OCI-LY1 (cell line): ENCODE measurements around the gene KCNJ14.

Experiments
- EZH2 ChIP-seq: fragments of 200-600 bp; sonication (generic), shearing (Covaris generic); IDR thresholded peaks from 2 replicates; pipeline ENCODE4 v1.8.0; 2017; ENCODE audit warnings: borderline replicate concordance, mixed run types, mild to moderate bottlenecking, antibody characterized with exemption, low read length, moderate library complexity, mixed read lengths
- TF ChIP-seq, protein P1 (sequence below): fragments of 200-600 bp; sonication (generic), shearing (Covaris generic); IDR thresholded peaks from 2 replicates; pipeline ENCODE4 v1.5.1; 2017; ENCODE audit warnings: mild to moderate bottlenecking, antibody characterized with exemption, low read length, moderate library complexity, mixed read lengths

DNA sequence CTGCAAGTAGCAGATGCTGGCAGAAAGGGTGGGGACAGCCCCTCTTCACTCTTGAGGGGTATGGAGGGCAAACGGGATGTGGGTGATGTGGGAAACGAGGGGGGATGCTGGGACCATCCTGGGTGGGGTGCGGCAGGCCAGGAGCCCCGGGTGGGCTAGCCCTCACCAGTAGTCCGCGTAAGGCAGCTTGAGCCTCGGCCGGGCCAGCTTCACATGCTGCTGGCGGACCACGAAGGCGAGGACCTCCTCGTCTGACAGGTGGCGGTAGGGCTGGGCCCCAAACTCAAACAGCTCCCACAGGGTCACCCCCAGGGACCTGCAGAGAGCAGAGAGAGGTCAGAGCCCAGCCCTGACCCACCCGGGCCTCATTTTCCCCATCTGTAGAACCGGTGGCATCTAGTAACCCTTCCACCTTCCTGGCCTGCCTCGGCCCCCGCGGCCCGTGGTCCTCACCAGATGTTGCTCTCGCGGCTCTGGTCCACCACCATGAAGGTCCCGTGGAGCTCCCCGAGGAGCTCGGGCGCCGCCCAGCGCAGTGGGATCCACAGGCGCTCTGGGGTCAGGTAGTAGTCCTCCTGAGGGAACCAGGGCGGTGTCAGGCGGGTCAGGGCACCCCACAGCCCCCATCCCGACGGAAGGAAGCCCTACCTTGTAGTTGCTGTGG lies 45.6 kb downstream of the KCNJ14 start:
- TF ChIP-seq EZH2: no peak
- TF ChIP-seq, protein P1, sequence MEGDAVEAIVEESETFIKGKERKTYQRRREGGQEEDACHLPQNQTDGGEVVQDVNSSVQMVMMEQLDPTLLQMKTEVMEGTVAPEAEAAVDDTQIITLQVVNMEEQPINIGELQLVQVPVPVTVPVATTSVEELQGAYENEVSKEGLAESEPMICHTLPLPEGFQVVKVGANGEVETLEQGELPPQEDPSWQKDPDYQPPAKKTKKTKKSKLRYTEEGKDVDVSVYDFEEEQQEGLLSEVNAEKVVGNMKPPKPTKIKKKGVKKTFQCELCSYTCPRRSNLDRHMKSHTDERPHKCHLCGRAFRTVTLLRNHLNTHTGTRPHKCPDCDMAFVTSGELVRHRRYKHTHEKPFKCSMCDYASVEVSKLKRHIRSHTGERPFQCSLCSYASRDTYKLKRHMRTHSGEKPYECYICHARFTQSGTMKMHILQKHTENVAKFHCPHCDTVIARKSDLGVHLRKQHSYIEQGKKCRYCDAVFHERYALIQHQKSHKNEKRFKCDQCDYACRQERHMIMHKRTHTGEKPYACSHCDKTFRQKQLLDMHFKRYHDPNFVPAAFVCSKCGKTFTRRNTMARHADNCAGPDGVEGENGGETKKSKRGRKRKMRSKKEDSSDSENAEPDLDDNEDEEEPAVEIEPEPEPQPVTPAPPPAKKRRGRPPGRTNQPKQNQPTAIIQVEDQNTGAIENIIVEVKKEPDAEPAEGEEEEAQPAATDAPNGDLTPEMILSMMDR: no peak
